Measurements from ENCODE around the gene MYH1. TPM values are rescaled to one million over a fixed set of nuclear protein-coding genes. Genes with fewer than 3 reads are reported as not detected.

MYH1 gene
- total and polyA plus RNA-seq, 2 experiments from 2014 or later = not detected

GRCh38 chr17:10458701-10459100, 59.6 kb downstream of the MYH1 start:
- Mint-ChIP-seq H3K27me3 (ENCODE audit: insufficient read depth, low read depth, poor library complexity) (no peaks in the 10 kb centered on the region), H3K36me3 (ENCODE audit: low read depth) (no peaks in the 10 kb centered on the region), H3K9me3 (no peaks in the 10 kb centered on the region), H3K27ac (no peak overlapping the region), H3K4me1 (peaks cover 2% of the 10 kb centered on the region; the same call in 1 of the 3 replicates), H3K4me3 (no peak overlapping the region)
- Histone ChIP-seq H4K20me1 (replicated peaks; ENCODE audit: insufficient read depth) (no peaks in the 10 kb centered on the region), H3K4me3 (no peak overlapping the region), H3K36me3 (ENCODE audit: insufficient read depth) (no peaks in the 10 kb centered on the region), H3K4me2 (no peak overlapping the region), H3K9me2 (ENCODE audit: insufficient read depth) (no peaks in the 10 kb centered on the region), H3K4me1 (ENCODE audit: insufficient read depth) (no peaks in the 10 kb centered on the region), H3K27me3 (ENCODE audit: insufficient read depth) (no peaks in the 10 kb centered on the region), H3F3A (replicated peaks; ENCODE audit: low read depth) (no peaks in the 10 kb centered on the region), H2AFZ (no peak overlapping the region), H3K79me2 (replicated peaks; ENCODE audit: insufficient read depth) (no peaks in the 10 kb centered on the region), H3K27ac (ENCODE audit: low read depth) (no peak overlapping the region)
- ATAC-seq (no peak), DNase-seq (ENCODE audit: low spot score) (no peak)
- TF ChIP-seq, protein P1, sequence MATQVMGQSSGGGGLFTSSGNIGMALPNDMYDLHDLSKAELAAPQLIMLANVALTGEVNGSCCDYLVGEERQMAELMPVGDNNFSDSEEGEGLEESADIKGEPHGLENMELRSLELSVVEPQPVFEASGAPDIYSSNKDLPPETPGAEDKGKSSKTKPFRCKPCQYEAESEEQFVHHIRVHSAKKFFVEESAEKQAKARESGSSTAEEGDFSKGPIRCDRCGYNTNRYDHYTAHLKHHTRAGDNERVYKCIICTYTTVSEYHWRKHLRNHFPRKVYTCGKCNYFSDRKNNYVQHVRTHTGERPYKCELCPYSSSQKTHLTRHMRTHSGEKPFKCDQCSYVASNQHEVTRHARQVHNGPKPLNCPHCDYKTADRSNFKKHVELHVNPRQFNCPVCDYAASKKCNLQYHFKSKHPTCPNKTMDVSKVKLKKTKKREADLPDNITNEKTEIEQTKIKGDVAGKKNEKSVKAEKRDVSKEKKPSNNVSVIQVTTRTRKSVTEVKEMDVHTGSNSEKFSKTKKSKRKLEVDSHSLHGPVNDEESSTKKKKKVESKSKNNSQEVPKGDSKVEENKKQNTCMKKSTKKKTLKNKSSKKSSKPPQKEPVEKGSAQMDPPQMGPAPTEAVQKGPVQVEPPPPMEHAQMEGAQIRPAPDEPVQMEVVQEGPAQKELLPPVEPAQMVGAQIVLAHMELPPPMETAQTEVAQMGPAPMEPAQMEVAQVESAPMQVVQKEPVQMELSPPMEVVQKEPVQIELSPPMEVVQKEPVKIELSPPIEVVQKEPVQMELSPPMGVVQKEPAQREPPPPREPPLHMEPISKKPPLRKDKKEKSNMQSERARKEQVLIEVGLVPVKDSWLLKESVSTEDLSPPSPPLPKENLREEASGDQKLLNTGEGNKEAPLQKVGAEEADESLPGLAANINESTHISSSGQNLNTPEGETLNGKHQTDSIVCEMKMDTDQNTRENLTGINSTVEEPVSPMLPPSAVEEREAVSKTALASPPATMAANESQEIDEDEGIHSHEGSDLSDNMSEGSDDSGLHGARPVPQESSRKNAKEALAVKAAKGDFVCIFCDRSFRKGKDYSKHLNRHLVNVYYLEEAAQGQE (IDR thresholded peaks at IDR 0.05; ENCODE audit: unreplicated experiment) = no peak
- TF ChIP-seq JUNB (IDR thresholded peaks at IDR 0.05; ENCODE audit: unreplicated experiment) = no peak
- TF ChIP-seq, protein P2, sequence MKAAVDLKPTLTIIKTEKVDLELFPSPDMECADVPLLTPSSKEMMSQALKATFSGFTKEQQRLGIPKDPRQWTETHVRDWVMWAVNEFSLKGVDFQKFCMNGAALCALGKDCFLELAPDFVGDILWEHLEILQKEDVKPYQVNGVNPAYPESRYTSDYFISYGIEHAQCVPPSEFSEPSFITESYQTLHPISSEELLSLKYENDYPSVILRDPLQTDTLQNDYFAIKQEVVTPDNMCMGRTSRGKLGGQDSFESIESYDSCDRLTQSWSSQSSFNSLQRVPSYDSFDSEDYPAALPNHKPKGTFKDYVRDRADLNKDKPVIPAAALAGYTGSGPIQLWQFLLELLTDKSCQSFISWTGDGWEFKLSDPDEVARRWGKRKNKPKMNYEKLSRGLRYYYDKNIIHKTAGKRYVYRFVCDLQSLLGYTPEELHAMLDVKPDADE (IDR thresholded peaks at IDR 0.05) = no peak
- no peak for TF ChIP-seq ZNF462 (CRISPR knock-in tag; IDR thresholded peaks at IDR 0.05)
- no peak for TF ChIP-seq STAT1 (IDR thresholded peaks at IDR 0.05; ENCODE audit: unreplicated experiment)
- no peak for TF ChIP-seq NANOG (IDR thresholded peaks at IDR 0.05; ENCODE audit: borderline replicate concordance)
- no peak for TF ChIP-seq CREB1 (CRISPR knock-in tag; IDR thresholded peaks at IDR 0.05; ENCODE audit: low read depth)
- no peak for TF ChIP-seq POLR2AphosphoS5 (IDR thresholded peaks at IDR 0.05; ENCODE audit: low read depth)
- no peak for TF ChIP-seq ZNF331 (CRISPR knock-in tag; IDR thresholded peaks at IDR 0.05; ENCODE audit: low read depth)
- no peak for TF ChIP-seq EZH2 (IDR thresholded peaks at IDR 0.05; ENCODE audit: low read depth, unreplicated experiment)
- TF ChIP-seq, protein P3, sequence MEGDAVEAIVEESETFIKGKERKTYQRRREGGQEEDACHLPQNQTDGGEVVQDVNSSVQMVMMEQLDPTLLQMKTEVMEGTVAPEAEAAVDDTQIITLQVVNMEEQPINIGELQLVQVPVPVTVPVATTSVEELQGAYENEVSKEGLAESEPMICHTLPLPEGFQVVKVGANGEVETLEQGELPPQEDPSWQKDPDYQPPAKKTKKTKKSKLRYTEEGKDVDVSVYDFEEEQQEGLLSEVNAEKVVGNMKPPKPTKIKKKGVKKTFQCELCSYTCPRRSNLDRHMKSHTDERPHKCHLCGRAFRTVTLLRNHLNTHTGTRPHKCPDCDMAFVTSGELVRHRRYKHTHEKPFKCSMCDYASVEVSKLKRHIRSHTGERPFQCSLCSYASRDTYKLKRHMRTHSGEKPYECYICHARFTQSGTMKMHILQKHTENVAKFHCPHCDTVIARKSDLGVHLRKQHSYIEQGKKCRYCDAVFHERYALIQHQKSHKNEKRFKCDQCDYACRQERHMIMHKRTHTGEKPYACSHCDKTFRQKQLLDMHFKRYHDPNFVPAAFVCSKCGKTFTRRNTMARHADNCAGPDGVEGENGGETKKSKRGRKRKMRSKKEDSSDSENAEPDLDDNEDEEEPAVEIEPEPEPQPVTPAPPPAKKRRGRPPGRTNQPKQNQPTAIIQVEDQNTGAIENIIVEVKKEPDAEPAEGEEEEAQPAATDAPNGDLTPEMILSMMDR (conservative IDR thresholded peaks at IDR 0.05; ENCODE audit: low read depth in 2 of 2) = no peak
- no peak for TF ChIP-seq ZNF114 (CRISPR knock-in tag; IDR thresholded peaks at IDR 0.05)
- TF ChIP-seq EZH2phosphoT487 (IDR thresholded peaks at IDR 0.05; ENCODE audit: unreplicated experiment) = no peak
